Activated B cell treated with CpG ODN at 0.5 μM for 24 hours (primary cell): Measurements from ENCODE around the gene RTN4. TPM values are rescaled to one million over a fixed set of nuclear protein-coding genes. Genes with fewer than 3 reads are reported as not detected.
A peak's percentile ranks its signal among the peaks of the same experiment; 100 is the strongest.
"Not testable (repeated sequence)": the region's sequence is repeated elsewhere in the genome, so short reads cannot be mapped to it uniquely, and the experiment has no call there.

Source experiments
- ATAC-seq: fragments of 200-7000 bp; cut with Tn5 transposase; one replicate; pipeline ENCODE4 v1.10.0; 2021; ENCODE audit warnings: low read depth, mild to moderate bottlenecking, moderate library complexity
- CTCF ChIA-PET: fragments of 350-600 bp; sonication (Branson Sonifier 250); formaldehyde crosslinking; loops from one replicate; lab custom pipeline; 2021; ENCODE audit warnings: antibody characterized with exemption; lab: Charles Lee
- POLR2A ChIA-PET: fragments of 350-600 bp; sonication (Branson Sonifier 250); formaldehyde crosslinking; loops from one replicate; lab custom pipeline; 2021; ENCODE audit warnings: antibody characterized with exemption; lab: Charles Lee
- DNase-seq: peaks from one replicate; pipeline ENCODE4 v3.0.0; 2022
- H3K27ac Mint-ChIP-seq: one replicate; pipeline ENCODE4 v1.8.0; 2020; ENCODE audit warnings: mixed read lengths
- H3K27me3 Mint-ChIP-seq: one replicate; pipeline ENCODE4 v1.8.0; 2021; ENCODE audit warnings: mixed read lengths
- H3K36me3 Mint-ChIP-seq: one replicate; pipeline ENCODE4 v1.8.0; 2021; ENCODE audit warnings: low read depth, mixed read lengths
- H3K4me1 Mint-ChIP-seq: one replicate; pipeline ENCODE4 v1.8.0; 2021; ENCODE audit warnings: mixed read lengths
- H3K4me3 Mint-ChIP-seq: one replicate; pipeline ENCODE4 v1.8.0; 2020; ENCODE audit warnings: mild to moderate bottlenecking, mixed read lengths
- H3K9me3 Mint-ChIP-seq: one replicate; pipeline ENCODE4 v1.8.0; 2020; ENCODE audit warnings: mixed read lengths
- CTCF ChIP-seq: fragments of 200-600 bp; IDR thresholded peaks from one replicate; pipeline ENCODE4 v1.8.0; 2022; ENCODE audit warnings: antibody characterized with exemption, mild to moderate bottlenecking
- intact Hi-C: fragments of 100-400 bp; cut with micrococcal nuclease; formaldehyde crosslinking; loops from one replicate; pipeline ENCODE4 v1.15.1; 2024
- total RNA-seq: library from RNA; stranded (reverse); gene quantifications from 2 replicates; pipeline ENCODE4 v1.2.3, GENCODE V29; 2022

RTN4 gene
- total RNA-seq, 1 donor from 2014 or later: 60.5 TPM

GRCh38 chr2:55057474-55057873 is 7.2 kb upstream of the RTN4 start:
- CTCF ChIA-PET: no interaction called here
- no peak for TF ChIP-seq CTCF
- intact Hi-C loops: loop anchor here (10.0 kb wide), 1 partner anchor 303 kb away; no protein-coding TSS in a partner anchor
- H3K36me3 Mint-ChIP-seq: no peaks in the 10 kb centered on the region
- DNase-seq: no peak
- POLR2A ChIA-PET: interaction anchor here (0.9 kb wide), 1 partner anchor 9 kb away, joined by 4 read pairs; no protein-coding TSS in a partner anchor
- no peak for ATAC-seq
- no peak overlapping the region for H3K4me3 Mint-ChIP-seq
- H3K27me3 Mint-ChIP-seq: no peaks in the 10 kb centered on the region
- no peak overlapping the region for H3K27ac Mint-ChIP-seq
- H3K4me1 Mint-ChIP-seq: peaks cover 27% of the 10 kb centered on the region
- H3K9me3 Mint-ChIP-seq: no peaks in the 10 kb centered on the region

DNA sequence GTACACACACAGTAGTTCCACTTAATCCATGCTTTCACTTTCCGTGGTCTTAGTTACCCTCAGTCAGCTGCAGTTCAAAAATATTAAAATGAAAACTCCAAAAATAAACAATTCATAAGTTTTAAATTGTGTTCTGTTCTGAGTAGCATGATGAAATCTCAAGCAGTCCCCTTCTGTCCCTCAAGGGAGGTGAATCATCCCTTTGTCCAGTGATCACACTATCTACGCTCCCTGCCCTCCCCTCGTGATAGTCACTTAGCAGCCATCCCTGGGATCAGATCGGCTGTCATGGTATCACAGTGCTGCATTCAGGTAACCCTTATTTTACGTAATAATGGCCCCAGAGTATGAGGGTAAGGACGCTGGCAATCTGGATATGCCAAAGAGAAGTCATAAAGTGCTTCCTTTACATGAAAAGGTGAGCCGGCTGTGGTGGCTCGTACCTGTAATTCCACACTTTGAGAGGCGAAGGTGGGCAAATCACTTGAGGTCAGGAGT is 5.8 kb upstream of the RTN4 start:
- Mint-ChIP-seq H3K4me1 (peaks cover 40% of the 10 kb centered on the region), H3K9me3 (no peaks in the 10 kb centered on the region), H3K27ac (peak overlapping the region; percentile 69), H3K36me3 (no peaks in the 10 kb centered on the region), H3K4me3 (peak overlapping the region; percentile 2), H3K27me3 (no peaks in the 10 kb centered on the region)
- no peak for TF ChIP-seq CTCF
- ChIA-PET CTCF (no interaction called here), POLR2A (no interaction called here)
- peak; percentile 29 for ATAC-seq
- DNase-seq: no peak
- intact Hi-C loops: loop anchor here (10.0 kb wide), 1 partner anchor 301 kb away; no protein-coding TSS in a partner anchor

- peak overlapping the region; percentile 71 for H3K27ac Mint-ChIP-seq
- ATAC-seq: no peak
These were observed 4.0 kb upstream of the RTN4 start for GRCh38 chr2:55054106-55054875.

GRCh38 chr2:55053225-55053624 is 3.0 kb upstream of the RTN4 start:
- POLR2A ChIA-PET: interaction anchor here (0.7 to 1.7 kb wide), 2 partner anchors 170 to 172 kb away, joined by 4 read pairs; no protein-coding TSS in a partner anchor
- not testable (repeated sequence) for DNase-seq, H3K4me3 Mint-ChIP-seq, H3K9me3 Mint-ChIP-seq, ATAC-seq, H3K27me3 Mint-ChIP-seq
- H3K4me1 Mint-ChIP-seq: peaks cover 53% of the 10 kb centered on the region
- CTCF ChIA-PET: interaction anchor here (1.1 kb wide), 1 partner anchor 122 kb away, joined by 3 read pairs; no protein-coding TSS in a partner anchor
- intact Hi-C loops: loop anchor here (5.0 to 10.0 kb wide), 4 partner anchors 99 to 481 kb away; partner anchors contain the start of gene CCDC88A
- peak overlapping the region; percentile 73 for H3K27ac Mint-ChIP-seq
- H3K36me3 Mint-ChIP-seq: peaks cover 12% of the 10 kb centered on the region

More at GRCh38 chr2:55054106-55054875, 4.0 kb upstream of the RTN4 start:
- no peaks in the 10 kb centered on the region for H3K9me3 Mint-ChIP-seq
- ChIA-PET CTCF (no interaction called here), POLR2A (interaction anchor here (0.5 to 1.7 kb wide), 4 partner anchors 11 to 173 kb away, joined by 3 to 4 read pairs (median 4); no protein-coding TSS in a partner anchor)
- H3K27me3 Mint-ChIP-seq: no peaks in the 10 kb centered on the region
- intact Hi-C loops: loop anchor here (5.0 to 10.0 kb wide), 4 partner anchors 98 to 482 kb away; partner anchors contain the start of gene CCDC88A
- H3K4me3 Mint-ChIP-seq: no peak overlapping the region
- DNase-seq: no peak
- peaks cover 11% of the 10 kb centered on the region for H3K36me3 Mint-ChIP-seq
- TF ChIP-seq CTCF: no peak
- H3K4me1 Mint-ChIP-seq: peaks cover 48% of the 10 kb centered on the region

GRCh38 chr2:55052129-55053061 is 2.1 kb upstream of the RTN4 start:
- Mint-ChIP-seq H3K36me3 (peaks cover 12% of the 10 kb centered on the region), H3K9me3 (no peaks in the 10 kb centered on the region), H3K27ac (peak overlapping the region; percentile 62), H3K27me3 (no peaks in the 10 kb centered on the region), H3K4me1 (peaks cover 60% of the 10 kb centered on the region), H3K4me3 (peak overlapping the region; percentile 9)
- POLR2A ChIA-PET: interaction anchor here (1.1 to 1.7 kb wide), 2 partner anchors 82 to 170 kb away, joined by 3 to 4 read pairs; no protein-coding TSS in a partner anchor
- CTCF ChIA-PET: interaction anchor here (1.1 to 2.9 kb wide), 3 partner anchors 116 to 123 kb away, joined by 3 to 20 read pairs (median 4); no protein-coding TSS in a partner anchor
- intact Hi-C loops: loop anchor here (5.0 to 10.0 kb wide), 4 partner anchors 100 to 480 kb away; partner anchors contain the start of gene CCDC88A
- no peak for ATAC-seq
- DNase-seq: no peak
- no peak for TF ChIP-seq CTCF
